IPS DF 19.7 (cell line): ENCODE results near the gene RHOBTB3.
"Not testable (repeated sequence)": the region's sequence is repeated elsewhere in the genome, so short reads cannot be mapped to it uniquely, and the experiment has no call there.

Experiments used
- DNase-seq: peaks from one replicate; pipeline ENCODE4 v3.0.0-alpha.2; 2013; ENCODE audit warnings: low read depth, low spot score

Gene RHOBTB3

DNA sequence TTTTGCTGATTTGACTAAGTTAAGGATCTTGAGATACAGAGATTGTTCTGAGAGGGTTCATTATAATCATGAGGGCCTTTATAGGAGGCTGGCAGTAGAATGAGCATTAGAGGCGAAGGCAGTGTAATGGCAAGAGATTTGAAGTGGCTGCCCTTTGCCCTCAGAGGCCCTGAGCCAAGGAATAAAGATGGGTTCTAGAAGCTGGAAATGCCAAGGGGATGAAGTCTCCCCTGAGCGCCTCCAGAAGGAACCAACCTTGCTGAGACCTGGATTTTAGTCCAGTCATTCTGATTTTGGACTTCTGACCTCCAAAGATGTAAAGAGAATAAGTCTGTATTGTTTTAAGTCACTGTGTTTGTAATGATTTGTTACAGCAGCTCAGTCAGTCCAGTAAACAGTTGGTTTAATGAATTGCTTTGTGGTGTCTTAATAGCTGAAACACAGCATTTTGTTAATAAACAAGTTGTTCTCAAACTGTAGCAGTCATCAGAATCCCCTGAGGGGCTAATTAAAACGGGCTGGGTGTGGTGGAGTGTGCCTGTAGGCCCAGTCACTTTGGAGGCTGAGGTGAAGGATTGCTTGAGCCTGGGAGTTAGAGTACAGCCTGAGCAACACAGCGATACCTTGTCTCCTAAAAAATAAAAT, 68.2 kb downstream of the RHOBTB3 start:
- no peak for DNase-seq

DNA sequence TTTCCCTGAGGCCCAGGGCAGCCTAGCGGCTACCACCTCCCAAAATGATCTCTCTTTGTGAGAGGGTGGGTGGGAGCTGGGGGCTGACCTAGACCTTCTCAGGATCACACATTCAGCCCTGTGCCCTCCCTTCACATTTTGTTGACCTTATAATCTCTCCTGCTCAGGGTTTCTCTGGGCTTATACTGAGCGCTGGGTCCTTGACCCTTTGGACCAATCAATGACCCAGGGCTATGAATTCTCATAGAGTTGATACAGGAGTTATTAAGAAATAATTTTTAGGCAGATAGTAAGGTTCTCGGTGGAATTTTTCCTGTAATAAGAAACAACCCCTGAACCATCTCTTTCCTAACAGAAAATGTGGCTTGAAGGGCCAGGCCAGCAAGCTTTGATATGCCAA, 69.4 kb downstream of the RHOBTB3 start:
- DNase-seq, result no peak

- DNase-seq, result no peak
Measured at GRCh38 chr5:95801532-95801931, 70.4 kb downstream of the RHOBTB3 start.

- DNase-seq, result no peak
Measured at GRCh38 chr5:95801961-95802360, 70.8 kb downstream of the RHOBTB3 start.

GRCh38 chr5:95803271-95804148, 72.4 kb downstream of the RHOBTB3 start:
- DNase-seq, result no peak

- DNase-seq, result no peak
Measured at GRCh38 chr5:95804736-95805539, 73.8 kb downstream of the RHOBTB3 start.

GRCh38 chr5:95806687-95807086, 75.6 kb downstream of the RHOBTB3 start:
- no peak for DNase-seq

DNA sequence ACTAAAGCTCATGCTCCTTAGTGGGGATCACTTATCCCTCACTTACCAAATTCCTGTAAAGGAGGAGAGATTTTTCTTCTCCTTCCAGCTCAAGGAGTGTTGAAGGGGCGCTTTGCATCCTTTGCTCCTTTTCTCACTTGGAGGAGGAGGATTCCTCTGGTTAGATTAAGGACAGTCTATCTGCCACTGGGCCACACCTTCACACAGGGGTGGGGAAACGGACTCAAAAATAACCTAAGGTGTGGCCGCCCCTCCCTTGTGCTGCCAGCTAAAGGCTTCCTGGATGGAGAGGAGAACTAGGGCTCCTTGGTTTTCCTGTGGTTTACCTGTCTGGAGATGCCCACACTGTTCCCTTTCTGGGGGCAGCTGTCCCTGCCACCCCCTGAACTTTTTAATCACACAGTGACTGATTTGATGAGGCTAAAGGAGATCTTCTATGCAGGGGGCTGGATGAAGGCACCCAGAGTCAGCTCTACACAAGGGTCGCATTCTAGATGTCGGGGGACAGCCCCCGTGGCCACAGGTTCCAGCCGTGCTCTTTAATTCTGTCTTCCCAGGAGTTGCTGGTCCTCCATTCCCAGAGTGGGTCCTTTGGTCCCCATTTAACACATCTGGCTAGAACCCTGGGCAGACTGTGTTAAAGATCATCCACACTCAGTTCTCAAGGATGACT, 77.0 kb downstream of the RHOBTB3 start:
- DNase-seq, result no peak

- no peak for DNase-seq
Measured at GRCh38 chr5:95808686-95809413, 77.7 kb downstream of the RHOBTB3 start.

GRCh38 chr5:95809414-95809960, 78.4 kb downstream of the RHOBTB3 start:
- DNase-seq, result no peak

DNA sequence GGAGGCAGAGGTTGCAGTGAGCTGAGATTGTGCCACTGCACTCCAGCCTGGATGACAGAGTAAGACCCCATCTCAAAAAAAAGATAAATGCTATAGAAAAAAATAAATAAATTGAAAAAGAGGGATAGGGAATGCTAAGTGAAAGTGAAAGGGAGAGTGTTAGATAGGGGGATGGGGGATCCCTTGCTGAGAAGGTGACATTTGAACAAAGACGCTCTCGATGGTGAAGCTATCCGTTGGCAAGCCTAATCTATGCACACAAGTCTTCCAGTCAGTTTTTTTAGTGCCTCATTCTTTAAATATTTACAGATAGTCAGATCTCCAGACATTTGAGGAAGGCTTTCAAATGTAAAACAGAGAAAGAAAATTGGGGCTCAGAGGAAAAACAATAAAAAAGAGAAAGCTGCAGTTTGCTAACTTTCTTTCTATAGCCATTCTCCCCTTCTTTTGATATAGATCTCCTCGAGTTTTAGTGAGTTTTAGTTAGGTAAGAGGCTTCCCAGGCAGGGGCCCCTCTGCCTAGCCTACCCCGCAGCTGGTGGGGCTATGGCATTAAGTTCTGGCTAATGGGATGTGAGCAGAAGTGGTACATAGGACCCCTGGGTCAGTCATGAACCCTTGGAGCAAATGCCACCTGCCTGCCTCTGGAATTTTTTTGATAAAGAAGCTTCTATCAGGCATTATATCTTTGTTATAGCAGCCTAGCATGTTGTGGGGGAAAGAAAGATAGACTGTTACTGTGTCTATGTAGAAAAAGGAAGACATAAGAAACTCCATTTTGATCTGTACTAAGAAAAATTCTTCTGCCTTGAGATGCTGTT, 79.4 kb downstream of the RHOBTB3 start:
- DNase-seq, result no peak

DNA sequence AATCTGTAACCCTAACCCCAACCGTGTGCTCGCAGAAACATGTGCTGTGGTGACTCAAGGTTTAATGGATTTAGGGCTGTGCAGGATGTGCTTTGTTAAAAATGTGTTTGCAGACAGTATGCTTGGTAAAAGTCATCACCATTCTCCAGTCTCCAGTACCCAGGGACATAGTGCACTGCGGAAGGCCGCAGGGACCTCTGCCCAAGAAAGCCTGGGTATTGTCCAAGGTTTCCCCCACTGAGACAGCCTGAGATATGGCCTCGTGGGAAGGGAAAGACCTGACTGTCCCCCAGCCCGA, 79.9 kb downstream of the RHOBTB3 start:
- DNase-seq, result not testable (repeated sequence)

DNA sequence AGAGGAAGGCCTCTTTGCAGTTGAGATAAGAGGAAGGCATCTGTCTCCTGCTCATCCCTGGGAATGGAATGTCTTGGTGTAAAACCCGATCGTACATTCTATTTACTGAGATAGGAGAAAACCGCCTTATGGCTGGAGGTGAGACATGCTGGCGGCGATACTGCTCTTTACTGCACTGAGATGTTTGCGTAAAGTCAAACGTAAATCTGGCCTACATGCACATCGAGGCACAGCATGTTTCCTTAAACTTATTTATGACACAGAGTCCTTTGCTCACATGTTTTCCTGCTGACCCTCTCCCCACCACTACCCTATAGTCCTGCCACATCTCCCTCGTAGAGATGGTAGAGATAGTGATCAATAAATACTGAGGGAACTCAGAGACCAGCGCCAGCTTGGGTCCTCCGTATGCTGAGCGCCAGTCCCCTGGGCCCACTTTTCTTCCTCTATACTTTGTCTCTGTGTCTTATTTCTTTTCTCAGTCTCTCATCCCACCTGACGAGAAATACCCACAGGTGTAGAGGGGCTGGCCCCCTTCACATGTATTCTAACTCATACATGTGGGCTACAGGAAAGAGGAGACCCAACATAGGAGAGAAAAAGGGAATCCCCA, 80.4 kb downstream of the RHOBTB3 start:
- DNase-seq, result not testable (repeated sequence)

DNA sequence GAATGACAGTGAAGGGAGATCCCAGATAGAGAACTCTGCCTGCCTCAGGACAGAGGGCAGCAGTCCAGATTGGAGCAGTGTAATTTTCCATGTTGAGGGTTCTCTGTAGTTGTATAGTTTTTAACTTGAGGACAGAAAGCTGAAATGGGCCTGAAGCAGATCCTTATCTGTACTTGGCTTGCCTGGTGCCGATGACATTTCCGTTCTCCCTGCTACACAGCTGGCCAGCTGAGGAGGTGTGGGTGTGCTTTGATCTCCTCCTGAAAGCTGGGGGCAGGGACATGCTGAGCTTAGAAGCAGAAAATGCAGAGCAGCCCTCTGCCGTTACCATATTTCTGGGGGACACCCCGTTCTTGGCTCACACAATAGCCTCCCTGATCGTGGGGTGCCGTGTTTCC, 80.9 kb downstream of the RHOBTB3 start:
- no peak for DNase-seq

DNA sequence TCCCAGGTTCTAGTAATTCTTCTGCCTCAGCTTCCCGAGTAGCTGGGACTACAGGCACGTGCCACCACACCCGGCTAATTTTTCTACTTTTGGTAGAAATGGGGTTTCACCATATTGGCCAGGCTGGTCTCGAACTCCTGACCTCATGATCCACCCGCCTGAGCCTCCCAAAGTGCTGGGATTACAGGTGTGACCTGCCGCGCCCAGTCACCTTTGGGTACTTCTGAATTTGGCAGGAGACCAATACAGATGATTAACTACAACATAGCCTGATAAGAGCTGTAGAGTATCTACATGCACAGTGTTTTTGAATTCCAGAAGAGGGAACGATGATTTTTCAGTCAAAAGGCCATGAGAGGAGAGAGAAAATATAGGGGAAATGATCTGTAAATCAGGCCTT, 81.9 kb downstream of the RHOBTB3 start:
- not testable (repeated sequence) for DNase-seq

- no peak for DNase-seq
Measured at GRCh38 chr5:95815155-95815729, 84.1 kb downstream of the RHOBTB3 start.

DNA sequence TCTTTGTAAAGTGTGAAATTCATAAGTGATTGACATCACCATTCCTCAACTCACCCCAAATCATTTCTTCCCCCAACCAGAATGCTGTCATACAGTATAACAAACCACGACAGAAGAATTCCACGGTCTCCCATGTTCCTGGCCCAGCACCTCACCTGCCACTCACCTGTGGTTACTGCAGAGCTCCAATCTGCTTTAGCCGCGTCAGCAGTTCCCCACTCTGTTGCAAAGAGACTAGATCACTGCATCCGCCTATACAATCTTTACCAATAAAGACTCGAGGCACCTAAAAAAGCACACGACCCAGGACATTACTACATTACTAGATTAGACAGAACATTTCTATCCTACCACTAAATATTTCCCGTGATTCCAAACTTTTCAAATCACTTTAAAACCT, 85.2 kb downstream of the RHOBTB3 start:
- no peak for DNase-seq

DNA sequence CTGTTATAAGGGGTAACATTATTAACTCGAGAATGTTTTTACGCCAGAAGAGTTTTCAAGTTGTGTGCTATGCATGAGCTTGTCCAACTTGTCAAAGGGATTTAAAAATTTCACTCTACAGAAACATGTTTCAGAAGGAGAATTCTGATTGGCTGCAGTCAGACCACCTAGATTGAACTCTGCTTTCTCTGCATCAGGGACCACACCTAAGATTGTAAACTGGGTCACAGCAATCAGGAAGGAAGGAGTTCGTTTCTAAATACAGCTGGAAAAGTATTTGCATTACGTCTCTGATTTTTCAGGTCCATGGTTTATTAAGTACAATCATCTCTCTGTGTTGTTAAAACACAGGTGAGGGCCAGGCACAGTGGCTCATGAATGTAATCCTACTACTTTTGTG, 85.6 kb downstream of the RHOBTB3 start:
- no peak for DNase-seq

GRCh38 chr5:95817430-95817829, 86.3 kb downstream of the RHOBTB3 start:
- DNase-seq, result no peak
